D721Med (cell line): Measurements from ENCODE around the gene C5AR1.
"Not testable (repeated sequence)": the region's sequence is repeated elsewhere in the genome, so short reads cannot be mapped to it uniquely, and the experiment has no call there.

Source experiments
- DNase-seq: peaks from one replicate; pipeline ENCODE4 v3.0.0; 2011; ENCODE audit warnings: low spot score; ENCODE audit not compliant: insufficient read length
- FAIRE-seq: peaks from 2 replicates; lab custom pipeline; 2011; peaks lifted over from hg19 to GRCh38; lab: Jason Lieb, UNC
- TF ChIP-seq, protein P1 (sequence below): IDR thresholded peaks from 2 replicates; pipeline ENCODE4 v1.5.1; 2012; ENCODE audit warnings: mild to moderate bottlenecking, control low read depth; ENCODE audit not compliant: insufficient read depth; ENCODE audit errors: missing control alignments

The C5AR1 gene

GRCh38 chr19:47309608-47310007 is at the start of gene C5AR1:
C5AR1 (plus strand) TSS chr19:47309861; CDS start chr19:47309896, 35 bp downstream.
- TF ChIP-seq, protein P1, sequence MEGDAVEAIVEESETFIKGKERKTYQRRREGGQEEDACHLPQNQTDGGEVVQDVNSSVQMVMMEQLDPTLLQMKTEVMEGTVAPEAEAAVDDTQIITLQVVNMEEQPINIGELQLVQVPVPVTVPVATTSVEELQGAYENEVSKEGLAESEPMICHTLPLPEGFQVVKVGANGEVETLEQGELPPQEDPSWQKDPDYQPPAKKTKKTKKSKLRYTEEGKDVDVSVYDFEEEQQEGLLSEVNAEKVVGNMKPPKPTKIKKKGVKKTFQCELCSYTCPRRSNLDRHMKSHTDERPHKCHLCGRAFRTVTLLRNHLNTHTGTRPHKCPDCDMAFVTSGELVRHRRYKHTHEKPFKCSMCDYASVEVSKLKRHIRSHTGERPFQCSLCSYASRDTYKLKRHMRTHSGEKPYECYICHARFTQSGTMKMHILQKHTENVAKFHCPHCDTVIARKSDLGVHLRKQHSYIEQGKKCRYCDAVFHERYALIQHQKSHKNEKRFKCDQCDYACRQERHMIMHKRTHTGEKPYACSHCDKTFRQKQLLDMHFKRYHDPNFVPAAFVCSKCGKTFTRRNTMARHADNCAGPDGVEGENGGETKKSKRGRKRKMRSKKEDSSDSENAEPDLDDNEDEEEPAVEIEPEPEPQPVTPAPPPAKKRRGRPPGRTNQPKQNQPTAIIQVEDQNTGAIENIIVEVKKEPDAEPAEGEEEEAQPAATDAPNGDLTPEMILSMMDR, result no peak
- DNase-seq (no peak), FAIRE-seq (no peak)

- no peak for FAIRE-seq
- no peak for DNase-seq
- TF ChIP-seq, protein P1, result no peak
Measured at GRCh38 chr19:47260476-47260875, 49.2 kb upstream of the C5AR1 start.

- not testable (repeated sequence) for FAIRE-seq, DNase-seq
Measured at GRCh38 chr19:47261946-47262793, 47.5 kb upstream of the C5AR1 start.

DNA sequence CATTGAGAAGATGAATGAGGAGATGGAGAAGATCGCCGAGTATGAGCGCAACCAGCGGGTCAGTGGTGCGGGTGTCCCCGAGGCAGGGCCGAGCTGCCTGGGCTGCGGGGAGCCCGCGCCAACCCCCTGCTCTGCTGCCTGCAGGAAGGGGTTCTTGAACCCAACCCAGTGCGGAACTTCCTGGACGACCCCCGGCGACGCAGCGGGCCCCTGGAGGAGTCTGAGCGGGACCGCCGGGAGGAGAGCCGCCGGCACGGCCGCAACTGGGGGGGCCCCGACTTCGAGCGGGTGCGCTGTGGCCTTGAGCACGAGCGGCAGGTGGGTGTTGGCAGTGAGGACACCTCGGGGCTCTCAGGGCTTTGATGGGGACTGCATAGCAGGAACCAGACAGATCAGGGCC is 45.0 kb upstream of the C5AR1 start:
- DNase-seq (no peak), FAIRE-seq (no peak)
- TF ChIP-seq, protein P1, result no peak

- TF ChIP-seq, protein P1, result no peak
- DNase-seq, result no peak
- no peak for FAIRE-seq
Measured at GRCh38 chr19:47266401-47266941, 43.2 kb upstream of the C5AR1 start.

DNA sequence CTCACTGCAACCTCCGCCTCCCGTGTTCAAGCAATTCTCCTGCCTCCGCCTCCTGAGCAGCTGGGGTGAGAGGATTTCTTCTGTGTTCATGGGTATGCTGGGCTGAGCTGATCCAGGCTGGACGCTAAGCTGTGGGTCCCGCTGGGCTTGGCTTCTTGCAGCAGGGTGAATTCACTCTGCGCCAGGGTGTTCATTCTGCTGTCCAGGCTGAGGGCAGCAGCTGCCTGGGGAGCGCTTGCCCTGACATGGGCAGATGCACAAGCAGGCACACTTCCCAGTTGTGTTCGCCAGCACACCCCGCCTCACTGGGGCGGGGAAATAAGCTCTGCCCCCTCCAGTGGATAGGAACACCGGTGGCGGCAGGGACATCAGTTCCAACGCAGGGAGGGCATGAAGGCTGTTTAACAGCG is 42.3 kb upstream of the C5AR1 start:
- TF ChIP-seq, protein P1, result no peak
- no peak for FAIRE-seq
- DNase-seq, result peak; percentile 75

DNA sequence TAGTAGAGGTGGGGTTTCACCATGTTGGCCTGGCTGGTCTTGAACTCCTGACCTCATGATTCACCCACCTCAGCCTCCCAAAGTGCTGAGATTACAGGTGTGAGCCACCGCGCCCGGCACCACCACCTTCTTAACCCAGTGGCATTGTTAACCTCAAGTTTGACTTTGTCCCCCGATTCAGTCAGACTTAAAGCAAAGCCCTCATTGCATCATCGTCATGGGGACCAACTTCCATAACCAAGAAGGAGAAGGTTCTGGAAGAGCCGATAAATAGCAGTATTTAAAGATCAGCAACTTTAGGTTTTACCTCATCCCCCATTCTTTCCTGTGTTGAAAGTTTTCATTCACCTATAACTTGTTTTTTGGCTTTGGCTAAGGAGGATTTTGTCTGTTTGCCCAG is 41.6 kb upstream of the C5AR1 start:
- DNase-seq (no peak), FAIRE-seq (no peak)
- TF ChIP-seq, protein P1, result no peak
